Ectodermal cell (in vitro differentiated cells): ENCODE data around the gene JPH2.

ENCODE experiments used
- H3K27ac ChIP-seq: 2 replicates; pipeline ENCODE4 v1.7.0; 2013; ENCODE audit warnings: mild to moderate bottlenecking, low read depth, low read length; ENCODE audit not compliant: insufficient read depth, poor library complexity, severe bottlenecking
- H3K27me3 ChIP-seq: 2 replicates; pipeline ENCODE4 v1.7.0; 2013; ENCODE audit warnings: mild to moderate bottlenecking, low read length; ENCODE audit not compliant: insufficient read depth, control insufficient read depth, poor library complexity, severe bottlenecking
- H3K36me3 ChIP-seq: one replicate; pipeline ENCODE4 v1.7.0; 2013; ENCODE audit warnings: low read length; ENCODE audit not compliant: control insufficient read depth, insufficient read depth
- H3K4me1 ChIP-seq: one replicate; pipeline ENCODE4 v1.7.0; 2013; ENCODE audit warnings: low read length; ENCODE audit not compliant: control insufficient read depth, insufficient read depth
- H3K4me3 ChIP-seq: 2 replicates; pipeline ENCODE4 v1.7.0; 2013; ENCODE audit warnings: low read depth, low read length, control low read depth; ENCODE audit not compliant: insufficient read depth
- H3K9me3 ChIP-seq: 2 replicates; pipeline ENCODE4 v1.7.0; 2013; ENCODE audit warnings: mild to moderate bottlenecking, low read length, moderate library complexity; ENCODE audit not compliant: control insufficient read depth
- WGBS, 2 experiments: methylation state at CpG; one replicate each; pipeline ENCODE4 v1.1.7; 2013; ENCODE audit warnings: missing lambda C conversion rate in 2 of 2; 5-methylcytosine and 5-hydroxymethylcytosine counted together

The JPH2 gene

DNA sequence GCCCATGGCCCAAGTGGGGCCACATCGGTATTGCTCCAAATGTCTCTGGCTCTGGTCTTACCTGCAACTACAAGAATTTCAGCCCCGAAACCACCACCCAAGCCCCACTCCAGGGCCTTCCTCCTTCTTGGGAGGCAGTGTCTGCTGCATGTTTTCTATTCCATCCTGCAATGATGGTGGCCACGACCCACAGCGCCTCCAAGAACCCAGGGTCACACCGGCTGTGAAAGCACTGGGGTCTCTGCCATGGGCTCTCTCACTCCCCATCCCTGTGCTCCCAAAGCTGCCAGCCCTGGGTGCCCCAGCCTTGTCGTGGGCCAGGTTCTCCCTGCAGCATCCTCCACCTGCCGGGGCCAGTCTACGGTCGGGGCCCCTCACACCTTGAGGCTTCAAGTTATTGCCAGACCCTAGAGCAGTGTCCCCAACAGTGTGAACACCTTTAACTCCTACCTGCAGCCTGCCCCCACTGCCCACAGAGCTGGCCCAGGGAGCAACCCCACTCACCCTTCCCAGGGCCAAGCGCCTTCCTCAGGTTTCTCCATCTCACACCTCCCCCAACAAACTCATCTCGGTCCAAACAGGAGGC, 115.4 kb downstream of the JPH2 start:
- WGBS, 2 experiments: 83 to 87% methylated on average over 11 of the region's 11 CpGs
- H3K36me3 ChIP-seq: no peaks in the 10 kb centered on the region
- no peaks in the 10 kb centered on the region for H3K9me3 ChIP-seq

DNA sequence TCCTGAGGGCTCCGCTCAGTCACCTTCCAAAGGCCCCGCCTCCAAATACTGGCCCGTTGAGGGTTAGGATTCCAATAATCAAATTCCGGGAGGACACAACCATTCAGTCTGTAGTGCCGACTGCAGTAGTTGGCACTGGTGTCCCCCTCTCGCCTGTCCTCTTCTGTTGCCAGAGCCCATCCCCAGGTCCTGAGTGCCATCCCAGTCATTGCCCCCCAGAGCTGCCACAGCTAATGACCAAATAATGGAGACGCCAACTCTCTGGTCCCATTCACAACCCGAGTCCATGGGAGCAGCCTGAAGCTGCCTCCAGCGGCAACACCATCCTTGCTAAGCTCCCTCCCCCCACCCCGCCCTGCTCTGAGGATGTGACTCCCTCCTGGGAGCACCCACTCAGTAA, 115.9 kb downstream of the JPH2 start:
- Histone ChIP-seq H3K4me3 (no peak overlapping the region), H3K36me3 (no peaks in the 10 kb centered on the region), H3K27me3 (no peaks in the 10 kb centered on the region), H3K27ac (no peak overlapping the region), H3K4me1 (no peaks in the 10 kb centered on the region), H3K9me3 (no peaks in the 10 kb centered on the region)
- 89% methylated on average over 10 of the region's 10 CpGs for WGBS, 2 experiments

More for the DNA sequence above, 115.4 kb downstream of the JPH2 start:
- Histone ChIP-seq H3K27me3 (no peaks in the 10 kb centered on the region), H3K4me3 (no peak overlapping the region), H3K4me1 (no peaks in the 10 kb centered on the region), H3K27ac (no peak overlapping the region)

DNA sequence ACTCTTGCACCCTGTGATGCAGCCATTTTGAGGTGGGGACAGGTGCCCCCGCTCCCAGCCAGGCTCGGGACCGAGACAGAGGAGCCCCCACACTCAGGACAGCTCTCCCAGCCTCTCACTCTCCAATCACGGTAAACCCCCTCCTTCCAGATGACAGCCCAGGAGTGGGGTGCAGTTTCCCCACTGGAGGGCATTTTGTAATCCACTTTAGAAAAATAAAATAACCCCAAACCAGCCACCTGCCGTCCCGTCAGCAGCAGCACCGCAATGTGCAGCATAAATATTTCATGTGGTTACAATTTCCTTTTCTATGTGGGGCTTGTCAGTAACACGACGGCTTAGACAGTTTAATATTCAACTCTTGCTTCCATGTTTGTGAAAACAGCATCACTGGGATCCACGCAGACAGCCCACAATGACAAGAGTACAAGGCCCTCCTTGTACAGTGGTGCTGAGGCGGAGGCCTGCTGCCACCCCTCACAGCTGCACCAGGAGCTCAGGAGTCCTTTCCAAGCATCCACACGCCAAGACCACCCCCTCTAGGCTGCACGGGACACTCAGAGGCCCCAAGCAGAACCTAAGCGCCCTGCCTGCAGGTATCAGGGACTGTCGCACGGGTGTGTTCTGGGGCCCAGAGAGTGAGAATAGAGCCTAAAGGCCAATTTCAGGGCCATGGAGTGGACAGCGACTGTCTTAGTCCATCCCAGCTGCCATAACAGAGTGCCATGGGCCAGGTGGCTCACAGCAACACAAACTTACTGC, 116.7 kb downstream of the JPH2 start:
- Histone ChIP-seq H3K4me3 (no peak overlapping the region), H3K4me1 (no peaks in the 10 kb centered on the region), H3K27ac (no peak overlapping the region), H3K9me3 (no peaks in the 10 kb centered on the region), H3K27me3 (no peaks in the 10 kb centered on the region), H3K36me3 (no peaks in the 10 kb centered on the region)
- WGBS, 2 experiments: 87 to 88% methylated on average over 17 of the region's 17 CpGs

DNA sequence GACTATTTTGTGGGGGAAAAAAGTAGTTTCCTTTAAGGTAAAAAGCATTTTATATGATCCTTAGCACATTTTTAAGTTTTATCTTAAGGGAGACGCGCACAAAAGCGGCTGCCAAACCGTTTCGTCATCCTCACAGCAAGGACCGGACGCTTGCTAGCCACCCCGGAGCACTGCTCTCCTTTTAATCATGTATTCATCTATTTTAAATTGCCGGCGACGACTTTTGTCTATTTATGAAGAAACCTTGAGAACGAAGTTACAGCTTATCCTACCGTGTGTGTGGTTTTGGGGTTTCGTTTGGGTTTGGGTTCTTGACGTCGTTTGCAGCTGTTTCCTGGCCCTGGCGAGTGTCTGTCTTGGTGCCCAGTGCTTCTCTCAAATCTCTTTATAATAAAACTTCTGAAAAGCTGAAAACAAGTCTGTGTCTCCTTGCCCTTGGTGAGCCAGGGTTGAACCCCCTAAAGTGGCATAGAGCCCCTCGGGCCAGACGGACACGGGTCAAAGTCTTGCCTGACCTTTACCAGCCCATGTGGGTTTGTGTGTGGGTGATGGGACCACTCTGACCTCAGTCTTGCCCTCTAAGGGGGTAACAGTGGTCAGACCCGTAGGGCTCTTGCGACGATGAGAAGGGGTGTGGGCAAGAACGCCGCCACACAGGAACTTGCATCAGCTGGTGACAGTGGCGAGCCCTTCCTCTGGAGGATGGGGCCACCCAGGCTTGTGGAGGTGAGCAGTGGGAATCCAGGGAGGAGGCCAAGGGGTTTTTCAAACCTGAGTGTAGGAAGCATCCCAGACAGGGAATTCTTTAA, 117.6 kb downstream of the JPH2 start:
- H3K4me3 ChIP-seq: no peak overlapping the region
- H3K36me3 ChIP-seq: no peaks in the 10 kb centered on the region
- H3K9me3 ChIP-seq: no peaks in the 10 kb centered on the region
- H3K27ac ChIP-seq: no peak overlapping the region
- no peaks in the 10 kb centered on the region for H3K4me1 ChIP-seq
- no peaks in the 10 kb centered on the region for H3K27me3 ChIP-seq
- WGBS, 2 experiments: 95% methylated on average over 26 of the region's 26 CpGs

DNA sequence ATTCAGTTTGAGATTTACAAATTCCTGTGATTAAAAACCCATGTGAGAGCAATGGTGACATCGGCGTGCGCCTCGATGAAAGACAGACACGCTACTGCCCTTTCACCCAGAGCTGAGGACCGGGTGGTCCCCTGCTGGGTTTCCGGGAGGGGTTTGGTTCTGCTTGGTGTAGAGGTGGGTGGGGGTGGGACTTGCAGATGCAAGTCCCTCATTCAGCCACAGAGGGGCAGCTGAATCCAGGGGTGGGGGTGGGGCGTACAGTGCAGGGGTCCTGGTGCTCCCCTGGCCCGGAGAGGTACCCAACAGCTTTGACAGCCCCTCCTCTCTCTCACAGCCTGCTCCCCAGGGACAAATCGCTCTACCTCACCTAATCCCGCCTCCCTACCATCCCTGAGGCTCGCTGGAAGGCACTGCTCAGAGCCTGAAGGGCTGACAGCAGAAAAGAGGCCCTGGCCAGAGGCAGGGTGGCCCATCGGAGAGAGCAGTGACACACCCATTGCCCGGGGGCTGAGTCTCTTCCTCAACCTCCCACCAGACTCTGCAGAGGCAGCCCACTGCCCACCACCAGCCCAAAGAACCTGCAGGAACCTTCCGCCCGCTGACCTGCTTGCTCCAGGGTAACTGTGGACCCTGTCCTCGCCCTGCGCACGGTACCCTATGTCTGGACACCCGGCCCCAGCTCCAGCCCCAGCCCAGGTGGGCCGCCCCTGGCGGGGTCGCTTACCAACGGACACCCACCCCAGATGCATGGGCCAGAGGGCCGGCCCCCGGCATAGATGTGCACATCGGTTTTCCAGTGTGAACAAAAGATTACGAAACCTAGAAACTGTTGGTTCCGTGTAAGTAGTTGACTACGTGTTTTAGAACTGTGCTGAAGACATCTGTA, 118.4 kb downstream of the JPH2 start:
- no peaks in the 10 kb centered on the region for H3K27me3 ChIP-seq
- H3K4me3 ChIP-seq: no peak overlapping the region
- 82 to 84% methylated on average over 30 of the region's 30 CpGs for WGBS, 2 experiments
- no peak overlapping the region for H3K27ac ChIP-seq
- H3K36me3 ChIP-seq: no peaks in the 10 kb centered on the region
- H3K4me1 ChIP-seq: no peaks in the 10 kb centered on the region
- H3K9me3 ChIP-seq: no peaks in the 10 kb centered on the region

DNA sequence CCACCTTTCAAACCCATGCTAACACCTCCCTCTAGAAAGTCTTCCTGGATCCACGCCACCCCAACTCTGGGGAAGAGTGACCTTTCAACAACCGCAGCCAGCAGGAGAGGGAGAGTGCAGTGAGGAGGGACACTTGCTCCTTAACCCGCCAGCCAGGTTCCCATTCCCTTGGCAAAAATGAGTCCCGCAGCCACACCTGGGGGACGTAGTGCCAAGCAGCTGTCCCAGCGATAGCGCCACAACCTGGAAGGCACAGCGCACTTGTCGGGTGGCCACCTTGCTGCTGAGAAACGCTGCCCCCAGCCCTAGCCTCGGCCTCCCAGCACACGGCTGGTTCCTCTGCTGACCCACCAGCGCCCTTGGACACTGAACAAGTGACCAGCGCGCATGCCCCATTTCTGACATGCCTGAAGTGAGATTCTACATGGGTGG, 119.3 kb downstream of the JPH2 start:
- no peak overlapping the region for H3K27ac ChIP-seq
- H3K27me3 ChIP-seq: no peaks in the 10 kb centered on the region
- H3K9me3 ChIP-seq: no peaks in the 10 kb centered on the region
- WGBS, 2 experiments: 94 to 95% methylated on average over 15 of the region's 15 CpGs
- H3K4me1 ChIP-seq: no peaks in the 10 kb centered on the region
- no peaks in the 10 kb centered on the region for H3K36me3 ChIP-seq
- no peak overlapping the region for H3K4me3 ChIP-seq

DNA sequence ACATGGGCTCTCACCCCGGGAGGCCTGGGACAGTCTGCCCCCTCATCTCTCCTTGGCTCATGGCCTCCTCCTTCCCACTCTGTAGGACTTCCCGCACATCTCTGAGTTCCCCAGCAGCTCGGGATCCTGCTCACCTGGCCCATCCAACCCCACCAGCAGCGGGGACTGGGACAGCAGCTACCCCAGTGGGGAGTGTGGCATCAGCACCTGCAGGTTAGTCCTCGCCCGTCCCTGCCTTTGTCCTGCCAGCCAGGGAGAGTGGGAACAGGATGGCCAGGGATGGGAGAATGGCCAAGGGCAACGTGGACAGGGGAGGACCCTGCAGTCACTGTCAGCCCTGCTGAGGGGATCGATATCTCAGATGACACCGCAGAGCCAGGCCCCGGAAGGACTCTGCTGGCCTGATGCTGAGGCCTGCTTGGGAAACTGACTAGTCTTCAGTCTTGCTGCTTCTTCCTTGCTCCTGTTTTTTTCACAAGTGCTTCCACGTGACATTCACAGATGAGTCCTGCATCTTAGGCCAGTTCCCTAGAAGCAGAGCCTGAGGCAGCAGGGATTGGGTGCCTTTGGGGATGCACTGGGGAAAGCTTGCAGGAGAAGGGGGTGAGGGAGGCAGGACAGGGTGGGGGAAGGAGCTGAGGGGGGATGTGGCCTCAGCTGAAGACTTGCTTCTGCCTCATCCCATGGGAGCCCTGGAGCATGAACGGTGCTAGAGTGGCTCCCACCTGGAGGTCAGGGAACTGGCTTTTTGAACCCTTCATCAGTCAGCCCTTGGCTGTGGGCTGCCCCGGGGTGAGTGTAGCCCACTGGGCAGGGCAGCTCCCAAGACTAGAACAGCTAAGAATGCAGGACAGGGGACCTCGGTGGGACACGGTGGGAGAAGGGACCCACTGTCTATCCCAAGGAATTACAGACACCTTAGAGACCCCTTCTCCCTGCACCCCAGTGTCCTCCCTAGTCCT, 120.1 kb downstream of the JPH2 start:
- H3K4me3 ChIP-seq: no peak overlapping the region
- no peaks in the 10 kb centered on the region for H3K36me3 ChIP-seq
- H3K4me1 ChIP-seq: no peaks in the 10 kb centered on the region
- H3K9me3 ChIP-seq: no peaks in the 10 kb centered on the region
- 93% methylated on average over 15 of the region's 15 CpGs for WGBS, 2 experiments
- H3K27ac ChIP-seq: no peak overlapping the region
- no peaks in the 10 kb centered on the region for H3K27me3 ChIP-seq

DNA sequence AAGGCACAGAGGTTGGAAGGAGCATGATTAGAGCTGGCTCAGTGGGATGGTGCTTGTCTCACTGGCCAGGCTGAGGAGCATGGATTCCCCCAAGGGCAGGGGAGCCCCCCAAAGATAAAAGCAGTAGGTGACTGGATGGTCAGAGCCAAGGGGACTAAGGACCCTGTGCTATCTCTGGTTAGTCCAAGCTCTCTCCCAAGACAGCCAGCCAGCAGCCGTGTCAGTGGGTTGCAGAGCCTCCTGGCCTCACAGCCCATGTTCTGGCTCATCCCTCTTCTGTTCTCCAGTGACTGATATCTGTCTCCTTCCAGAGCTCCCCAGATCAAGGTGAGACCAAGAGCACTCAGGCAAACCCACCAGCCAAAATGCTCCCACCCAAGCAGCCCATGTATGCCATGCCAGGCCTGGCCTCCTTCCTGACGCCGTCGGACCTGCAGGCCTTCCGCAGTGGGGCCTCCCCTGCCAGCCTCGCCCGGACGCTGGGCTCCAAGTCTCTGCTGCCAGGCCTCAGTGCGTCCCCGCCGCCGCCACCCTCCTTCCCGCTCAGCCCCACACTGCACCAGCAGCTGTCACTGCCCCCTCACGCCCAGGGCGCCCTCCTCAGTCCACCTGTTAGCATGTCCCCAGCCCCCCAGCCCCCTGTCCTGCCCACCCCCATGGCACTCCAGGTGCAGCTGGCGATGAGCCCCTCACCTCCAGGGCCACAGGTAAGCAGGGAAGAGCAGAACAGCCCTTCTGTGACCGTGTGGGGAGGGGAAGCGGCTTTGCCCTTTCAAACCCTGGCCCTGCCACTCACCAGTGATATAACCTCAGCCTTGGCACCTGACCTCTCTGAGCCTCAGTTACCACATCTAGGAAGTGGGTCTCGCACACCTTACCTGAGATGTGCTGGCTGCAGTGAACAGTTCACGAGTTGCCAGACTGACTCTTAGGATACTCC, 121.3 kb downstream of the JPH2 start:
- H3K4me3 ChIP-seq: no peak overlapping the region

More for the DNA sequence above, 121.3 kb downstream of the JPH2 start:
- no peaks in the 10 kb centered on the region for H3K27me3 ChIP-seq
- H3K36me3 ChIP-seq: no peaks in the 10 kb centered on the region
- H3K9me3 ChIP-seq: no peaks in the 10 kb centered on the region
- WGBS, 2 experiments: 93 to 94% methylated on average over 20 of the region's 20 CpGs
- no peak overlapping the region for H3K27ac ChIP-seq
- H3K4me1 ChIP-seq: no peaks in the 10 kb centered on the region
